ENCODE results near the gene DUS1L. TPM values are rescaled to one million over a fixed set of nuclear protein-coding genes. Genes with fewer than 3 reads are reported as not detected.

The DUS1L gene
- total RNA-seq, 4 donors from 2014 or later, result 65.8 to 113 (median 89.8) TPM

DNA sequence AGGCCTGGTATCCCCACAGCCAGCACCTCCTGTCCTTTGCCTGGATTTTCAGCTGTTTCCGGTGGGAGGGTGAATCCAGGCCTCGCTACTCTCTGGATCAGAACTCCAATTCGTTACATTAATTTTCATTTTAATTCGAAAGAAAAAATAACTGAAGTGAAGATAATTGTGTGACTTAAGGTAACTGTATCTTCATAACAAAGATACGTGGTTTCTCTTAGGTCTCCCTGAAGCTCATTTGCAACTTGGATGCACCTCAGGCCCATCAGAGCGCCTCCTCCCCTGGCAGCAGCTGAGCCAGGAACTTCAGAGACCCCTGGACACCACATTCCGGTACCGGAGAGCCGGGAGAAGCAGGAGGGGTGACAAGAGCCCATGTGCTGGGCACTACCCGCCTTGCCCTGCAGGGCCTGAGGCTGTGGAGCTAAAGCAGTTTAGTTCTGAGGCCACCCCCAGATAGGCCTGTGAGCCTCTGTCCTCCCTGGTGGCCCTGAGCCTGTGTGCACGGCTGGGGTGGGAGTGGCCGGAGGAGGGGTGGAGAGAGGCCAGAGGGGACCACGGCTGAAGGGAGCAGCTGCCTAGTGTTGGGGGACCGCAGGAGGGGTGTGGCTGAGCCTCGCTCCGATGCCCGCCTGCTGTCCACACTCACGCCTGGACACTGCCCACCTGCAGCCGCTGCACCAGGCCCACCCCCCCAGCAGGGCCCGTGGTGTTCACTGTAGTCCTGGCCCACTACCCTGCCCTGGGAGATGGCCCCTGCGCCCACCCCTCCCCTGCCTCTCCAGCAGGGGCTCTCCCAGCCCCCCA, 11.4 kb upstream of the DUS1L start:
- no peak for TF ChIP-seq CTCF (IDR thresholded peaks at IDR 0.05)
- TF ChIP-seq POLR2A (IDR thresholded peaks at IDR 0.05), result no peak
- intact Hi-C loops (cut with DNase I; ENCODE audit: low total_unique reads), result no loop called here
- 76 to 82% methylated on average over 18 to 21 of the region's 21 CpGs for WGBS, 2 donors
- no peak for DNase-seq (ENCODE audit: low spot score in 2 of 2)
- H3K4me3 ChIP-seq (ENCODE audit: low read depth, poor library complexity, severe bottlenecking), result no peak overlapping the region

GRCh38 chr17:82076018-82076784, 10.6 kb upstream of the DUS1L start:
- DNase-seq (ENCODE audit: low spot score in 2 of 2), result no peak
- WGBS, 2 donors, result 83 to 84% methylated on average over 25 of the region's 25 CpGs
- intact Hi-C loops (cut with DNase I; ENCODE audit: low total_unique reads), result no loop called here
- no peak for TF ChIP-seq CTCF (IDR thresholded peaks at IDR 0.05)
- TF ChIP-seq POLR2A (IDR thresholded peaks at IDR 0.05), result no peak
- H3K4me3 ChIP-seq (ENCODE audit: low read depth, poor library complexity, severe bottlenecking), result no peak overlapping the region

DNA sequence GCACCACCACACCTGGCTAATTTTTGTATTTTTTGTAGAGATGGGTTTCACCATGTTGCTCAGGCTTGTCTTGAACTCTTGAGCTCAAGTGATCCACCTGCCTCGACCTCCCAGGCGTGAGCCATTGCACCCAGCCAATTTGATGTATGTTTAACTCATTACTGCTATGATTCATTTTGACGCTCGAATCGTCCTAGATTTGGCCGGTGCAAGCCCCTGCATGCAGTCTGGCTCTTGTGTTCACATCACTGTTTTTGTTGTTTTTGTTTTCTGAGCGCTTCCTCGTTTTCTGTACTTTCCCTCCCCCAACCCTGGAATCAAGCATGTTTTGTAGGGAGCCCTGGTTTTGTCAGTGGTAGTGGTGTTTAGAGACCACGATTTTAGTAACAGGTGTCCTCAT, 7.8 kb upstream of the DUS1L start:
- WGBS, 2 donors, result 57 to 67% methylated on average over 9 of the region's 9 CpGs
- no peak for TF ChIP-seq POLR2A (IDR thresholded peaks at IDR 0.05)
- no peak for TF ChIP-seq CTCF (IDR thresholded peaks at IDR 0.05)
- no peak for DNase-seq (ENCODE audit: low spot score in 2 of 2)
- no peak overlapping the region for H3K4me3 ChIP-seq (ENCODE audit: low read depth, poor library complexity, severe bottlenecking)
- intact Hi-C loops (cut with DNase I; ENCODE audit: low total_unique reads), result no loop called here

GRCh38 chr17:82072827-82073226, 7.2 kb upstream of the DUS1L start:
- no peak overlapping the region for H3K4me3 ChIP-seq (ENCODE audit: low read depth, poor library complexity, severe bottlenecking)
- intact Hi-C loops (cut with DNase I; ENCODE audit: low total_unique reads), result no loop called here
- WGBS, 2 donors, result 86 to 93% methylated on average over 6 of the region's 6 CpGs
- TF ChIP-seq POLR2A (IDR thresholded peaks at IDR 0.05) (no peak), CTCF (IDR thresholded peaks at IDR 0.05) (no peak)
- DNase-seq (ENCODE audit: low spot score in 2 of 2), result no peak

GRCh38 chr17:82070611-82071010, 5.0 kb upstream of the DUS1L start:
- TF ChIP-seq CTCF (IDR thresholded peaks at IDR 0.05) (no peak), POLR2A (IDR thresholded peaks at IDR 0.05) (no peak)
- no peak for DNase-seq (ENCODE audit: low spot score in 2 of 2)
- intact Hi-C loops (cut with DNase I; ENCODE audit: low total_unique reads), result no loop called here
- H3K4me3 ChIP-seq (ENCODE audit: low read depth, poor library complexity, severe bottlenecking), result no peak overlapping the region
